HepG2 (cell line): ENCODE data around the gene IFI30. TPM values are rescaled to one million over a fixed set of nuclear protein-coding genes. Genes with fewer than 3 reads are reported as not detected.

ENCODE experiments used
- BRD4 ChIP-seq: sonication (generic); formaldehyde crosslinking; IDR thresholded peaks from 2 replicates; pipeline ENCODE4 v1.4.0; 2020; ENCODE audit warnings: missing genetic modification reagents
- CREM ChIP-seq, 2 experiments: sonication (generic) in 1 of 2; formaldehyde crosslinking in 1 of 2; IDR thresholded peaks; 2 replicates each; pipeline versions ENCODE4 v1.4.0 to v1.6.1; 2016 to 2020; ENCODE audit warnings: antibody characterized with exemption in 1 of 2, mild to moderate bottlenecking in 1 of 2, missing genetic modification reagents in 1 of 2
- GMEB1 ChIP-seq: sonication (generic); formaldehyde crosslinking; IDR thresholded peaks from 2 replicates; pipeline ENCODE4 v1.5.1; 2020; ENCODE audit warnings: missing genetic modification reagents, mild to moderate bottlenecking, borderline replicate concordance
- HDAC1 ChIP-seq: sonication (generic); formaldehyde crosslinking; IDR thresholded peaks from 2 replicates; pipeline ENCODE4 v1.5.1; 2020; ENCODE audit warnings: mild to moderate bottlenecking, missing genetic modification reagents
- HDAC2 ChIP-seq: sonication (generic); formaldehyde crosslinking; IDR thresholded peaks from 2 replicates; pipeline ENCODE4 v1.4.0; 2020; ENCODE audit warnings: missing genetic modification reagents
- HNRNPLL ChIP-seq: fragments of 200-400 bp; formaldehyde crosslinking; IDR thresholded peaks from 2 replicates; pipeline ENCODE4 v1.6.1; 2017; ENCODE audit warnings: mild to moderate bottlenecking, low read depth, low read length; ENCODE audit not compliant: poor library complexity, severe bottlenecking
- MIER3 ChIP-seq: IDR thresholded peaks from 2 replicates; pipeline ENCODE4 v1.6.1; 2016; ENCODE audit warnings: missing compliant biosample characterization, borderline replicate concordance
- NR2C2 ChIP-seq: sonication (generic); formaldehyde crosslinking; IDR thresholded peaks from 2 replicates; pipeline ENCODE4 v1.4.0; 2020; ENCODE audit warnings: missing genetic modification reagents, mild to moderate bottlenecking, moderate library complexity, borderline replicate concordance
- PPARG ChIP-seq: conservative IDR thresholded peaks from 2 replicates; pipeline ENCODE4 v1.6.1; 2016; ENCODE audit warnings: missing biosample characterization, missing genetic modification reagents
- PRMT3 ChIP-seq: sonication (generic); formaldehyde crosslinking; IDR thresholded peaks from 2 replicates; pipeline ENCODE4 v1.8.1; 2022; ENCODE audit warnings: low read depth, mild to moderate bottlenecking, moderate library complexity, missing genetic modification reagents, borderline replicate concordance
- RARA ChIP-seq: IDR thresholded peaks from 2 replicates; pipeline ENCODE4 v1.6.1; 2016; ENCODE audit warnings: missing genetic modification reagents, missing compliant biosample characterization
- RFXAP ChIP-seq: sonication (generic); formaldehyde crosslinking; IDR thresholded peaks from 2 replicates; pipeline ENCODE4 v1.4.0; 2020; ENCODE audit warnings: missing genetic modification reagents, borderline replicate concordance
- SKI ChIP-seq: fragments of 450-650 bp; IDR thresholded peaks from one replicate; pipeline ENCODE4 v1.6.1; 2018; ENCODE audit warnings: mild to moderate bottlenecking; ENCODE audit not compliant: partially characterized antibody
- SMAD3 ChIP-seq: sonication (generic); formaldehyde crosslinking; IDR thresholded peaks from 2 replicates; pipeline ENCODE4 v1.4.0; 2020; ENCODE audit warnings: missing genetic modification reagents
- ZBTB20 ChIP-seq: sonication (generic); formaldehyde crosslinking; IDR thresholded peaks from 2 replicates; pipeline ENCODE4 v1.8.1; 2023; ENCODE audit warnings: missing genetic modification reagents, low read depth, mild to moderate bottlenecking, borderline replicate concordance
- ZFP36L1 ChIP-seq: sonication (generic); formaldehyde crosslinking; IDR thresholded peaks from 2 replicates; pipeline ENCODE4 v1.8.0; 2022; ENCODE audit warnings: mild to moderate bottlenecking, missing genetic modification reagents, moderate library complexity
- ZNF333 ChIP-seq: sonication (generic); formaldehyde crosslinking; IDR thresholded peaks from 2 replicates; pipeline ENCODE4 v1.4.0; 2020; ENCODE audit warnings: mild to moderate bottlenecking, missing genetic modification reagents, borderline replicate concordance
- ZNF337 ChIP-seq: sonication (generic); formaldehyde crosslinking; IDR thresholded peaks from 2 replicates; pipeline ENCODE4 v1.5.1; 2020; ENCODE audit warnings: missing genetic modification reagents, low read depth, mild to moderate bottlenecking, borderline replicate concordance
- ZNF501 ChIP-seq: sonication (generic); formaldehyde crosslinking; IDR thresholded peaks from 2 replicates; pipeline ENCODE4 v1.5.1; 2020; ENCODE audit warnings: mild to moderate bottlenecking, moderate library complexity, missing genetic modification reagents
- ZNF557 ChIP-seq: sonication (generic); formaldehyde crosslinking; IDR thresholded peaks from 2 replicates; pipeline ENCODE4 v1.4.0; 2020; ENCODE audit warnings: missing genetic modification reagents
- ZNF644 ChIP-seq: IDR thresholded peaks from 2 replicates; pipeline ENCODE4 v1.6.1; 2016; ENCODE audit warnings: low read depth
- polyA plus RNA-seq, 8 experiments: library from polyadenylated mRNA; depleted of rRNA in 3 of 8; stranded (reverse) in 7 of 8; unstranded in 1 of 8; fragments of >200 nt; fragmentation: Illumina TruSeq in 4 of 8; extraction: Trizol in 4 of 8; gene quantifications; 2 replicates each; pipeline versions ENCODE4 v1.2.1 to v1.2.3, GENCODE V29; 2011 to 2016; ENCODE audit warnings: low read depth in 4 of 8, missing spikeins in 1 of 8, mixed read lengths in 1 of 8; ENCODE audit not compliant: insufficient read depth in 1 of 8
- total RNA-seq, 5 experiments: library from RNA; depleted of rRNA; stranded (reverse); fragments of >200 nt; fragmentation: Illumina TruSeq; extraction: Trizol; gene quantifications; 2 replicates each; pipeline ENCODE4 v1.2.3, GENCODE V29; 2016; ENCODE audit warnings: low read depth in 1 of 5
- TF ChIP-seq, protein P1 (sequence below): sonication (generic); formaldehyde crosslinking; IDR thresholded peaks from 2 replicates; pipeline ENCODE4 v1.4.0; 2020; ENCODE audit warnings: missing genetic modification reagents, borderline replicate concordance

Gene IFI30
- total and polyA plus RNA-seq, 2 of the 13 experiments (the other 11 are each of a cell fraction or from before 2014, with no cell fraction given), result 25.0 to 79.4 TPM

- TF ChIP-seq, protein P1, sequence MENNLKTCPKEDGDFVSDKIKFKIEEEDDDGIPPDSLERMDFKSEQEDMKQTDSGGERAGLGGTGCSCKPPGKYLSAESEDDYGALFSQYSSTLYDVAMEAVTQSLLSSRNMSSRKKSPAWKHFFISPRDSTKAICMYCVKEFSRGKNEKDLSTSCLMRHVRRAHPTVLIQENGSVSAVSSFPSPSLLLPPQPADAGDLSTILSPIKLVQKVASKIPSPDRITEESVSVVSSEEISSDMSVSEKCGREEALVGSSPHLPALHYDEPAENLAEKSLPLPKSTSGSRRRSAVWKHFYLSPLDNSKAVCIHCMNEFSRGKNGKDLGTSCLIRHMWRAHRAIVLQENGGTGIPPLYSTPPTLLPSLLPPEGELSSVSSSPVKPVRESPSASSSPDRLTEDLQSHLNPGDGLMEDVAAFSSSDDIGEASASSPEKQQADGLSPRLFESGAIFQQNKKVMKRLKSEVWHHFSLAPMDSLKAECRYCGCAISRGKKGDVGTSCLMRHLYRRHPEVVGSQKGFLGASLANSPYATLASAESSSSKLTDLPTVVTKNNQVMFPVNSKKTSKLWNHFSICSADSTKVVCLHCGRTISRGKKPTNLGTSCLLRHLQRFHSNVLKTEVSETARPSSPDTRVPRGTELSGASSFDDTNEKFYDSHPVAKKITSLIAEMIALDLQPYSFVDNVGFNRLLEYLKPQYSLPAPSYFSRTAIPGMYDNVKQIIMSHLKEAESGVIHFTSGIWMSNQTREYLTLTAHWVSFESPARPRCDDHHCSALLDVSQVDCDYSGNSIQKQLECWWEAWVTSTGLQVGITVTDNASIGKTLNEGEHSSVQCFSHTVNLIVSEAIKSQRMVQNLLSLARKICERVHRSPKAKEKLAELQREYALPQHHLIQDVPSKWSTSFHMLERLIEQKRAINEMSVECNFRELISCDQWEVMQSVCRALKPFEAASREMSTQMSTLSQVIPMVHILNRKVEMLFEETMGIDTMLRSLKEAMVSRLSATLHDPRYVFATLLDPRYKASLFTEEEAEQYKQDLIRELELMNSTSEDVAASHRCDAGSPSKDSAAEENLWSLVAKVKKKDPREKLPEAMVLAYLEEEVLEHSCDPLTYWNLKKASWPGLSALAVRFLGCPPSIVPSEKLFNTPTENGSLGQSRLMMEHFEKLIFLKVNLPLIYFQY, result peak; percentile 93; the same call in 1 of the 2 replicates
- peak; percentile 57; the same call in 1 of the 2 replicates for TF ChIP-seq ZFP36L1 (CRISPR knock-in tag)
- peak; percentile 47; the same call in 1 of the 2 replicates for TF ChIP-seq NR2C2
- 0 out of 2 replicates have a peak, but pooled peaks have one; percentile 67 for TF ChIP-seq MIER3
- TF ChIP-seq CREM (IDR thresholded peaks at IDR 0.05), result 0 out of 2 replicates have a peak, but pooled peaks have one; percentile 41
- no peak for TF ChIP-seq CREM (CRISPR knock-in tag; IDR thresholded peaks at IDR 0.05)
- TF ChIP-seq ZNF644 (CRISPR knock-in tag), result peak; percentile 80
- TF ChIP-seq RARA (CRISPR knock-in tag), result peak; percentile 68
- TF ChIP-seq RFXAP, result peak; percentile 76; the same call in 1 of the 2 replicates
- TF ChIP-seq GMEB1 (CRISPR knock-in tag), result peak; percentile 45; the same call in 1 of the 2 replicates
- no peak for TF ChIP-seq PRMT3 (CRISPR knock-in tag)
- no peak; the same call in none of the 2 replicates for TF ChIP-seq PPARG (CRISPR knock-in tag)
- 0 out of 2 replicates have a peak, but pooled peaks have one; percentile 66 for TF ChIP-seq BRD4 (CRISPR knock-in tag)
- peak; percentile 31; the same call in 1 of the 2 replicates for TF ChIP-seq ZBTB20 (CRISPR knock-in tag)
- no peak for TF ChIP-seq HNRNPLL
- peak; percentile 93; the same call in 1 of the 2 replicates for TF ChIP-seq ZNF337 (CRISPR knock-in tag)
- 0 out of 2 replicates have a peak, but pooled peaks have one; percentile 31 for TF ChIP-seq ZNF333
- peak; percentile 77 for TF ChIP-seq SKI
- TF ChIP-seq SMAD3 (CRISPR knock-in tag), result peak; percentile 74; the same call in 1 of the 2 replicates
- TF ChIP-seq HDAC2 (CRISPR knock-in tag), result peak; percentile 60
- TF ChIP-seq ZNF501 (CRISPR knock-in tag), result peak; percentile 79
- TF ChIP-seq ZNF557 (CRISPR knock-in tag), result 0 out of 2 replicates have a peak, but pooled peaks have one; percentile 20
- peak; percentile 58 for TF ChIP-seq HDAC1
These were observed 37.7 kb upstream of the IFI30 start (continued) for GRCh38 chr19:18135712-18136584.
